K562 (cell line): ENCODE results near the gene PTPN1. TPM values are rescaled to one million over a fixed set of nuclear protein-coding genes. Genes with fewer than 3 reads are reported as not detected.

ENCODE experiments used
- ATAC-seq: fragments of 200-7000 bp; cut with Tn5 transposase; 3 replicates; pipeline ENCODE4 v1.9.1; 2020; ENCODE audit warnings: moderate library complexity
- BruUV-seq: library from RNA; stranded (reverse); fragments of 400-500 nt; replicated peaks from 2 replicates; lab custom pipeline; 2021; lab: Mats Ljungman, UMichigan
- CTCF ChIA-PET: fragments of 300-600 bp; formaldehyde crosslinking; extraction: SDS; loops from one replicate; lab custom pipeline; 2021; ENCODE audit warnings: low intra/inter-chr PET ratio; lab: Yijun Ruan, JAX
- POLR2A ChIA-PET: fragments of 300-600, 350-650 bp; sonication (Branson Sonifier 250); formaldehyde crosslinking; extraction: SDS; loops from one replicate; lab custom pipeline; 2021; ENCODE audit warnings: antibody characterized with exemption, inconsistent platforms; lab: Yijun Ruan, JAX
- DNase-seq, 4 experiments: peaks; one replicate each; pipeline versions ENCODE4 v3.0.0 to v3.0.0-alpha.2; 2011 to 2018; ENCODE audit warnings: low spot score in 3 of 4, mixed read lengths in 3 of 4; ENCODE audit errors: extremely low read depth in 1 of 4
- FAIRE-seq: peaks from 2 replicates; lab custom pipeline; 2011; peaks lifted over from hg19 to GRCh38; lab: Jason Lieb, UNC
- H2AFZ ChIP-seq: 2 replicates; pipeline ENCODE4 v1.6.0; 2011; ENCODE audit warnings: low read depth, low read length, control low read depth, inconsistent platforms
- H3K27ac ChIP-seq: fragments of 200-600 bp; 3 replicates; pipeline ENCODE4 v1.8.0; 2011; ENCODE audit warnings: low read depth, mild to moderate bottlenecking, control low read depth, inconsistent platforms, low read length, moderate library complexity, mixed read lengths; ENCODE audit errors: extremely low read depth
- H3K27me3 ChIP-seq, 2 experiments: fragments of 300-600 bp in 1 of 2; 2 replicates in 1 of 2; 3 replicates in 1 of 2; pipeline versions ENCODE4 v1.6.0 to v1.8.0; 2011; ENCODE audit warnings: inconsistent platforms in 2 of 2, low read length in 2 of 2, mild to moderate bottlenecking in 1 of 2, mixed read lengths in 1 of 2, moderate library complexity in 1 of 2; ENCODE audit not compliant: control insufficient read depth in 2 of 2, insufficient read depth in 2 of 2
- H3K36me3 ChIP-seq: fragments of 300-600 bp; 3 replicates; pipeline ENCODE4 v1.8.0; 2011; ENCODE audit warnings: mild to moderate bottlenecking, low read length, inconsistent platforms; ENCODE audit not compliant: control insufficient read depth, insufficient read depth
- H3K4me1 ChIP-seq, 2 experiments: fragments of 200-600 bp in 1 of 2; replicated peaks in 1 of 2; 2 replicates in 1 of 2; 3 replicates in 1 of 2; pipeline versions ENCODE4 v1.5.1 to v1.8.0; 2011; ENCODE audit warnings: inconsistent platforms in 2 of 2, low read length in 2 of 2, mild to moderate bottlenecking in 1 of 2, mixed read lengths in 1 of 2, moderate library complexity in 1 of 2; ENCODE audit not compliant: control insufficient read depth in 2 of 2, insufficient read depth in 2 of 2
- H3K4me2 ChIP-seq: 2 replicates; pipeline ENCODE4 v1.6.1; 2011; ENCODE audit warnings: low read length, control low read depth, inconsistent platforms, mixed read lengths; ENCODE audit not compliant: insufficient read depth
- H3K4me3 ChIP-seq: fragments of 200-600 bp; sonication (generic), shearing (Covaris generic); 2 replicates; pipeline ENCODE4 v1.5.1; 2016; ENCODE audit warnings: control low read depth, inconsistent platforms
- H3K79me2 ChIP-seq: fragments of 200-600 bp; 3 replicates; pipeline ENCODE4 v1.8.0; 2011; ENCODE audit warnings: low read length, inconsistent platforms; ENCODE audit not compliant: control insufficient read depth, insufficient read depth
- H3K9ac ChIP-seq, 2 experiments: 2 replicates each; pipeline versions ENCODE4 v1.6.0 to v1.6.1; 2011; ENCODE audit warnings: low read depth in 2 of 2, low read length in 2 of 2, control low read depth in 1 of 2, inconsistent platforms in 1 of 2, mild to moderate bottlenecking in 1 of 2, mixed read lengths in 1 of 2; ENCODE audit not compliant: insufficient read depth in 1 of 2
- H3K9me1 ChIP-seq: one replicate; pipeline ENCODE4 v1.6.0; 2011; ENCODE audit warnings: inconsistent platforms, mild to moderate bottlenecking, low read length, moderate library complexity; ENCODE audit not compliant: control insufficient read depth, insufficient read depth
- H3K9me3 ChIP-seq: replicated peaks from 2 replicates; pipeline ENCODE4 v1.5.1; 2011; ENCODE audit warnings: low read depth, low read length, inconsistent platforms; ENCODE audit not compliant: control insufficient read depth, insufficient read depth
- H4K20me1 ChIP-seq: replicated peaks from 2 replicates; pipeline ENCODE4 v1.6.1; 2011; ENCODE audit warnings: low read length, inconsistent platforms, mixed read lengths; ENCODE audit not compliant: control insufficient read depth, insufficient read depth
- ADNP ChIP-seq: fragments of 200-800 bp; sonication (Bioruptor generic); IDR thresholded peaks from 2 replicates; pipeline ENCODE4 v1.6.1; 2016; ENCODE audit warnings: missing genetic modification characterization, missing compliant biosample characterization
- CREB1 ChIP-seq, 2 experiments: sonication (generic) in 1 of 2; formaldehyde crosslinking in 1 of 2; IDR thresholded peaks; 2 replicates each; pipeline versions ENCODE4 v1.6.1 to v1.8.0; 2012 to 2022; ENCODE audit warnings: inconsistent platforms in 1 of 2, mild to moderate bottlenecking in 1 of 2, missing genetic modification reagents in 1 of 2, moderate library complexity in 1 of 2
- FOSL1 ChIP-seq: fragments of 200-800 bp; sonication (Bioruptor generic); conservative IDR thresholded peaks from 2 replicates; pipeline ENCODE4 v1.6.1; 2016; ENCODE audit warnings: missing genetic modification characterization, missing compliant biosample characterization
- HDAC3 ChIP-seq: fragments of 450-650 bp; IDR thresholded peaks from 2 replicates; pipeline ENCODE4 v1.6.1; 2018; ENCODE audit warnings: borderline replicate concordance, mild to moderate bottlenecking, moderate library complexity; ENCODE audit not compliant: partially characterized antibody
- JUND ChIP-seq, 2 experiments: IDR thresholded peaks; 2 replicates in 1 of 2; 3 replicates in 1 of 2; pipeline ENCODE4 v1.6.1; 2011; ENCODE audit warnings: borderline replicate concordance in 2 of 2, low read depth in 2 of 2, low read length in 2 of 2, improper control_type of control experiment in 1 of 2, missing biosample characterization in 1 of 2, missing genetic modification characterization in 1 of 2, missing genetic modification reagents in 1 of 2
- MEF2D ChIP-seq: conservative IDR thresholded peaks from 2 replicates; pipeline ENCODE4 v1.6.1; 2016; ENCODE audit warnings: low read depth, missing genetic modification characterization, missing compliant biosample characterization
- NELFE ChIP-seq: IDR thresholded peaks from 2 replicates; pipeline ENCODE4 v1.6.1; 2011; ENCODE audit warnings: mild to moderate bottlenecking; ENCODE audit not compliant: insufficient read depth, insufficient read length
- ZNF592 ChIP-seq: fragments of 450-650 bp; IDR thresholded peaks from 2 replicates; pipeline ENCODE4 v1.6.1; 2017; ENCODE audit warnings: antibody characterized with exemption, mild to moderate bottlenecking
- WGBS: fragments of 100-300 bp; shearing (Covaris generic); methylation state at CpG from one replicate; pipeline ENCODE4 v1.1.6; 2016; ENCODE audit warnings: low coverage, mixed read lengths; ENCODE audit not compliant: insufficient coverage; ENCODE audit errors: missing lambda C conversion rate; 5-methylcytosine and 5-hydroxymethylcytosine counted together
- in situ Hi-C: fragments of 300-500 bp; cut with MboI; formaldehyde crosslinking; loops from 4 replicates; pipeline ENCODE4 v1.15.0; 2018; ENCODE audit warnings: inconsistent platforms, mixed read lengths
- intact Hi-C: fragments of 100-400 bp; cut with micrococcal nuclease; formaldehyde crosslinking; loops from 2 replicates; pipeline ENCODE4 v1.14.2; 2022
- polyA plus RNA-seq, 8 experiments: library from polyadenylated mRNA; depleted of rRNA in 4 of 8; stranded (reverse) in 5 of 8; unstranded in 3 of 8; fragments of >200 nt; fragmentation: Nextera tagmentation in 2 of 8; fragmentation: Illumina TruSeq in 1 of 8; extraction: Ambion mirVana in 2 of 8; extraction: Trizol in 1 of 8; gene quantifications; 2 replicates each; pipeline versions ENCODE4 v1.2.1 to v1.2.3, GENCODE V29; 2011 to 2014; ENCODE audit warnings: inconsistent platforms in 1 of 8, missing spikeins in 1 of 8
- total RNA-seq, 7 experiments: library from RNA; depleted of rRNA in 6 of 7; stranded (reverse); fragments of >200 nt in 6 of 7; fragmentation: Illumina TruSeq in 2 of 7; extraction: Trizol in 2 of 7; gene quantifications; 2 replicates each; pipeline versions ENCODE4 v1.2.1 to v1.2.3, GENCODE V29; 2011 to 2021; ENCODE audit warnings: low replicate concordance in 1 of 7
- TF ChIP-seq, protein P1 (sequence below): sonication (generic); IDR thresholded peaks from 2 replicates; pipeline ENCODE4 v1.6.1; 2016

PTPN1 gene
- total and polyA plus RNA-seq, 9 of the 15 experiments (the other 6 are each of a cell fraction or from before 2014, with no cell fraction given): 11.0 to 85.3 (median 54.0) TPM

- TF ChIP-seq JUND (IDR thresholded peaks at IDR 0.05; ENCODE audit: borderline replicate concordance, low read depth, low read length) (peak; percentile 66; the same call in 1 of the 2 replicates), JUND (tag; IDR thresholded peaks at IDR 0.05; ENCODE audit: borderline replicate concordance, low read depth, low read length) (peak; percentile 69; the same call in 2 of the 3 replicates)
Measured at GRCh38 chr20:50513169-50514034, 3.2 kb downstream of the PTPN1 start (continued).

DNA sequence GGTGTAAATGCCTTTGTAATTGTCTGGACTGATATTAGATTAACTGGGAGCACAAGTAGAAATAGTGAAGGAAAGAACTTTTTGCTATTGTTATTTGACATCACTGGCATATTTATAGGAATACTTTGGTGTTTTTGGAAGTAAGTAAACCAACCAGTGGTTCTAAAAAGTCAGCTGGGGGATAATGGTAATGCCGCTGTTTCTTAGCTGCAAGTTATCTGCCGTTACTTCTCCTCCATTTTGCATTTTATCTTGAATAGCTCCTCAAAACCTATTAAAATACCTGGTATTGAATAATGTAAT, 3.8 kb downstream of the PTPN1 start:
- H2AFZ ChIP-seq: no peak overlapping the region
- peak overlapping the region; percentile 56 for H3K4me2 ChIP-seq

More for the DNA sequence above, 3.8 kb downstream of the PTPN1 start:
- in situ Hi-C loops (no loop called here), intact Hi-C loops (loop anchor here (5.0 kb wide), 1 partner anchor 37 kb away; no protein-coding TSS in a partner anchor)
- H4K20me1 ChIP-seq: peaks cover 10% of the 10 kb centered on the region
- H3K4me3 ChIP-seq: peak overlapping the region; percentile 64; the same call in 1 of the 2 replicates
- WGBS: 21% methylated on average over 2 of the region's 2 CpGs
- 0 out of 2 replicates have a peak, but pooled peaks have one; percentile 31 for TF ChIP-seq ADNP (tag)
- TF ChIP-seq, protein P1, sequence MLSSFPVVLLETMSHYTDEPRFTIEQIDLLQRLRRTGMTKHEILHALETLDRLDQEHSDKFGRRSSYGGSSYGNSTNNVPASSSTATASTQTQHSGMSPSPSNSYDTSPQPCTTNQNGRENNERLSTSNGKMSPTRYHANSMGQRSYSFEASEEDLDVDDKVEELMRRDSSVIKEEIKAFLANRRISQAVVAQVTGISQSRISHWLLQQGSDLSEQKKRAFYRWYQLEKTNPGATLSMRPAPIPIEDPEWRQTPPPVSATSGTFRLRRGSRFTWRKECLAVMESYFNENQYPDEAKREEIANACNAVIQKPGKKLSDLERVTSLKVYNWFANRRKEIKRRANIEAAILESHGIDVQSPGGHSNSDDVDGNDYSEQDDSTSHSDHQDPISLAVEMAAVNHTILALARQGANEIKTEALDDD: peak; percentile 75
- peak; percentile 62; the same call in 1 of the 2 replicates for TF ChIP-seq FOSL1
- TF ChIP-seq HDAC3: peak; percentile 32
- no peak for TF ChIP-seq CREB1 (IDR thresholded peaks at IDR 0.05)
- no peak for TF ChIP-seq CREB1 (CRISPR knock-in tag; IDR thresholded peaks at IDR 0.05)
- TF ChIP-seq NELFE: no peak
- TF ChIP-seq MEF2D (tag): no peak
- TF ChIP-seq ZNF592: no peak
- ChIA-PET POLR2A (interaction anchor here (1.2 to 6.6 kb wide), 4 partner anchors 11 to 31 kb away, joined by 4 to 63 read pairs (median 10); no protein-coding TSS in a partner anchor), CTCF (no interaction called here)
- H3K36me3 ChIP-seq: peaks cover 24% of the 10 kb centered on the region
- H3K9me3 ChIP-seq: no peaks in the 10 kb centered on the region
- no peaks in the 10 kb centered on the region for H3K9me1 ChIP-seq
- ATAC-seq (no peak), DNase-seq (no peak), FAIRE-seq (no peak)
- H3K27me3 ChIP-seq: no peaks in the 10 kb centered on the region
- BruUV-seq: no TSS peak
- H3K27ac ChIP-seq: peak overlapping the region; percentile 45; the same call in 2 of the 3 replicates
- H3K79me2 ChIP-seq: peaks cover 91% of the 10 kb centered on the region
- peaks cover 22 to 48% of the 10 kb centered on the region in 2 experiments for H3K4me1 ChIP-seq
- peak overlapping the region in 1 of 2 experiments; percentile 80; a peak in 2 of 4 replicates for H3K9ac ChIP-seq
